PC-3 (cell line): ENCODE results near the gene AGRN. TPM values are rescaled to one million over a fixed set of nuclear protein-coding genes. Genes with fewer than 3 reads are reported as not detected.
A peak's percentile ranks its signal among the peaks of the same experiment; 100 is the strongest.
"Not testable (repeated sequence)": the region's sequence is repeated elsewhere in the genome, so short reads cannot be mapped to it uniquely, and the experiment has no call there.

Experiments
- ATAC-seq: fragments of 200-7000 bp; cut with Tn5 transposase; 2 replicates; pipeline ENCODE4 v1.9.1; 2020; ENCODE audit warnings: mild to moderate bottlenecking, moderate library complexity
- BruUV-seq: library from RNA; stranded (reverse); fragments of 400-500 nt; replicated peaks from 2 replicates; lab custom pipeline; 2021; lab: Mats Ljungman, UMichigan
- CTCF ChIA-PET: fragments of 300-600 bp; sonication (Branson Sonifier 250); formaldehyde crosslinking; loops from one replicate; lab custom pipeline; 2022; ENCODE audit warnings: antibody characterized with exemption; lab: Charles Lee
- POLR2A ChIA-PET: fragments of 300-600 bp; sonication (Branson Sonifier 250); formaldehyde crosslinking; loops from one replicate; lab custom pipeline; 2022; ENCODE audit warnings: antibody characterized with exemption; ENCODE audit not compliant: unreplicated experiment; lab: Charles Lee
- DNase-seq: peaks from one replicate; pipeline ENCODE4 v3.0.0-alpha.2; 2015
- H2AFZ ChIP-seq: fragments of 300-600 bp; sonication (generic); 2 replicates; pipeline ENCODE4 v1.6.0; 2016; ENCODE audit warnings: antibody characterized with exemption, low read length
- H3F3A ChIP-seq: fragments of 300-600 bp; sonication (generic); one replicate; pipeline ENCODE4 v1.6.0; 2017; ENCODE audit warnings: antibody characterized with exemption, low read length, control low read depth, mild to moderate bottlenecking; ENCODE audit not compliant: unreplicated experiment
- H3K27ac ChIP-seq: fragments of 300-600 bp; sonication (generic); 2 replicates; pipeline ENCODE4 v1.5.1; 2016; ENCODE audit warnings: mild to moderate bottlenecking, low read length
- H3K27me3 ChIP-seq: fragments of 300-600 bp; sonication (generic); 2 replicates; pipeline ENCODE4 v1.6.1; 2016; ENCODE audit warnings: low read length, mixed read lengths
- H3K36me3 ChIP-seq: fragments of 300-600 bp; sonication (generic); 2 replicates; pipeline ENCODE4 v1.6.1; 2016; ENCODE audit warnings: low read depth, mixed run types, low read length, mixed read lengths
- H3K4me1 ChIP-seq: fragments of 300-600 bp; sonication (generic); 2 replicates; pipeline ENCODE4 v1.5.1; 2016; ENCODE audit warnings: low read length; ENCODE audit not compliant: insufficient read depth
- H3K4me2 ChIP-seq: fragments of 300-600 bp; sonication (generic); 2 replicates; pipeline ENCODE4 v1.6.0; 2016; ENCODE audit warnings: low read length
- H3K4me3 ChIP-seq: fragments of 300-600 bp; sonication (generic); 2 replicates; pipeline ENCODE4 v1.5.1; 2016; ENCODE audit warnings: mild to moderate bottlenecking, low read length, mixed read lengths
- H3K79me2 ChIP-seq: fragments of 300-600 bp; sonication (generic); 2 replicates; pipeline ENCODE4 v1.6.1; 2017; ENCODE audit warnings: low read length, mixed read lengths
- H3K9ac ChIP-seq: fragments of 300-600 bp; sonication (generic); 2 replicates; pipeline ENCODE4 v1.6.0; 2016; ENCODE audit warnings: mild to moderate bottlenecking, low read length
- H3K9me2 ChIP-seq: fragments of 300-600 bp; sonication (generic); replicated peaks from 2 replicates; pipeline ENCODE4 v1.6.1; 2016; ENCODE audit warnings: mixed run types, low read length, mixed read lengths
- H3K9me3 ChIP-seq: fragments of 300-600 bp; sonication (generic); 2 replicates; pipeline ENCODE4 v1.6.1; 2016; ENCODE audit warnings: low read length, mixed read lengths
- H4K20me1 ChIP-seq: fragments of 300-600 bp; sonication (generic); 2 replicates; pipeline ENCODE4 v1.6.1; 2016; ENCODE audit warnings: low read length, mixed read lengths
- CTCF ChIP-seq: fragments of 300-600 bp; sonication (generic); conservative IDR thresholded peaks from 2 replicates; pipeline ENCODE4 v1.5.1; 2017; ENCODE audit warnings: antibody characterized with exemption, low read depth, mild to moderate bottlenecking, low read length
- EZH2 ChIP-seq: fragments of 300-600 bp; sonication (generic); IDR thresholded peaks from one replicate; pipeline ENCODE4 v1.6.1; 2017; ENCODE audit warnings: antibody characterized with exemption, mild to moderate bottlenecking, low read length; ENCODE audit not compliant: unreplicated experiment
- EZH2phosphoT487 ChIP-seq: fragments of 300-600 bp; sonication (generic); IDR thresholded peaks from 2 replicates; pipeline ENCODE4 v1.6.1; 2018; ENCODE audit warnings: mild to moderate bottlenecking, antibody characterized with exemption, low read length, borderline replicate concordance
- intact Hi-C: fragments of 100-400 bp; cut with micrococcal nuclease; formaldehyde crosslinking; loops from 2 replicates; pipeline ENCODE4 v1.9.0; 2023
- total RNA-seq: library from RNA; depleted of rRNA; stranded (reverse); fragments of >200 nt; gene quantifications from 2 replicates; pipeline ENCODE4 v1.2.3, GENCODE V29; 2014

AGRN gene
- total RNA-seq, 1 experiment from 2014 or later = 273 TPM

- DNase-seq (no peak), ATAC-seq (no peak)
- Histone ChIP-seq H3K27ac (no peak overlapping the region), H3K4me3 (peak overlapping the region; percentile 64), H3K9ac (no peak overlapping the region), H3K9me3 (no peaks in the 10 kb centered on the region), H3F3A (no peaks in the 10 kb centered on the region), H3K27me3 (no peaks in the 10 kb centered on the region), H3K79me2 (no peaks in the 10 kb centered on the region), H3K9me2 (no peaks in the 10 kb centered on the region), H2AFZ (no peak overlapping the region), H3K36me3 (no peaks in the 10 kb centered on the region), H4K20me1 (no peaks in the 10 kb centered on the region), H3K4me2 (peak overlapping the region; percentile 98), H3K4me1 (peaks cover 13% of the 10 kb centered on the region)
- intact Hi-C loops = no loop called here
- POLR2A ChIA-PET = interaction anchor here (0.6 kb wide), 1 partner anchor 25 kb away, joined by 3 read pairs; no protein-coding TSS in a partner anchor
- BruUV-seq = TSS peak; percentile 49
- TF ChIP-seq EZH2phosphoT487 (no peak), CTCF (no peak), EZH2 (no peak)
- CTCF ChIA-PET = interaction anchor here (1.5 kb wide), 1 partner anchor 9 kb away, joined by 14 read pairs; the partner anchor contains the start of gene PLEKHN1
Measured at GRCh38 chr1:975365-975764, 44.6 kb upstream of the AGRN start.

GRCh38 chr1:975896-976683 lies 43.8 kb upstream of the AGRN start:
- H4K20me1 ChIP-seq = no peaks in the 10 kb centered on the region
- ChIA-PET POLR2A (interaction anchor here (0.6 to 0.8 kb wide), 3 partner anchors 24 to 638 kb away, joined by 3 to 7 read pairs (median 4); no protein-coding TSS in a partner anchor), CTCF (interaction anchor here (0.6 to 1.5 kb wide), 2 partner anchors 9 to 88 kb away, joined by 4 to 14 read pairs; partner anchors contain the start of gene PLEKHN1)
- BruUV-seq = no TSS peak
- intact Hi-C loops = no loop called here
- H2AFZ ChIP-seq = peak overlapping the region; percentile 80
- peak overlapping the region; percentile 98 for H3K4me2 ChIP-seq
- H3K79me2 ChIP-seq = no peaks in the 10 kb centered on the region
- H3K36me3 ChIP-seq = no peaks in the 10 kb centered on the region
- H3K9ac ChIP-seq = peak overlapping the region; percentile 53
- H3K4me1 ChIP-seq = peaks cover 13% of the 10 kb centered on the region
- peak overlapping the region; percentile 57 for H3K27ac ChIP-seq
- no peaks in the 10 kb centered on the region for H3K9me2 ChIP-seq
- H3K4me3 ChIP-seq = peak overlapping the region; percentile 64
- peak; percentile 69 for TF ChIP-seq CTCF
- TF ChIP-seq EZH2phosphoT487 = no peak
- no peaks in the 10 kb centered on the region for H3F3A ChIP-seq
- no peaks in the 10 kb centered on the region for H3K9me3 ChIP-seq
- DNase-seq = peak; percentile 80
- no peaks in the 10 kb centered on the region for H3K27me3 ChIP-seq
- peak; percentile 93 for ATAC-seq

GRCh38 chr1:976791-977190 lies 43.1 kb upstream of the AGRN start:
- H3K4me3 ChIP-seq, BruUV-seq, H3K9me3 ChIP-seq, H3F3A ChIP-seq, H3K9me2 ChIP-seq, CTCF ChIA-PET, H3K9ac ChIP-seq, H3K27me3 ChIP-seq, H3K36me3 ChIP-seq, DNase-seq, H3K4me2 ChIP-seq, H2AFZ ChIP-seq, H3K27ac ChIP-seq, H3K79me2 ChIP-seq, ATAC-seq, H4K20me1 ChIP-seq, intact Hi-C loops: not testable (repeated sequence)
- POLR2A ChIA-PET = interaction anchor here (0.8 kb wide), 1 partner anchor 635 kb away, joined by 7 read pairs; no protein-coding TSS in a partner anchor
- H3K4me1 ChIP-seq = peaks cover 13% of the 10 kb centered on the region
